Umbilical cord (tissue), 2 donors: ENCODE measurements around the gene LRRC49. TPM values are rescaled to one million over a fixed set of nuclear protein-coding genes. Genes with fewer than 3 reads are reported as not detected.
"Not testable (repeated sequence)": the region's sequence is repeated elsewhere in the genome, so short reads cannot be mapped to it uniquely, and the experiment has no call there.

Experiments
- DNase-seq: peaks from one replicate; pipeline ENCODE4 v3.0.0-alpha.2; 2015; ENCODE audit warnings: low spot score
- total RNA-seq: library from RNA; depleted of rRNA; stranded (reverse); fragments of >200 nt; gene quantifications from one replicate; pipeline ENCODE4 v1.2.3, GENCODE V29; 2014; ENCODE audit warnings: low replicate concordance; ENCODE audit not compliant: insufficient read depth

Gene LRRC49
- total RNA-seq, 1 donor from 2014 or later, result 28.9 TPM

DNA sequence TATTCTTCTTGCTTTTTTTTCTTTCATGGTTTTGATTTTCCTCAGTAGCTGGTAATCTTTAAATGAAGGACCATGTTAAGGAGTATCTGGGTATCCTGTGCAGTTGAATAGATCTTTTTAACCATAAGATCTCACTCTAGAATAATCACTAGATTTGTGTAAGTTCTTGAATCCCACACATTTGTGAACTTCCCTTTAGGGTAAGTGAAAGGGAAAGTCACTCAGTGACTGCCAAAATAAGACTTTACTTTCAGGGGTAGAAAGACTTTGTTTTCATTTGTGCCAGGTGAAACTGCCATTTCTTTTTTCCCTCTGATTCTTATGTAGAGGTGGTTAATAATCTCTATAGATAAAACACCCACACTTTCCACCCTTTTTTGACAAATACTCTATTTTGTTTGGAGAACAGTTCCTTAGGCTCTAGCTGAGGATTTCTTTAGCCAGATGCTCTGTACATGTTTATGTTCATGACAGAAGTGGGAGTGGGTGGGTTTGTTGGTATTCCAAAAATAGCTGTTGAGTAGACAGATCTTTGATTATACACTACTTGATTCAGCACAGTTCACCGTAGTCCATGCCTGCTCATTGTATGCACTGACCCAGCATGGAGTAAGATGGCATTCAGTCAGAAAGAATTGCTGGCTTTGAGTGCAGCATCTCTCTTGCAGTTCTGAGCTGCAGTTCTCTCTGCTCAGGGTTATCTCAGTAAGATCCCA, 28.5 kb downstream of the LRRC49 start:
- no peak for DNase-seq

DNA sequence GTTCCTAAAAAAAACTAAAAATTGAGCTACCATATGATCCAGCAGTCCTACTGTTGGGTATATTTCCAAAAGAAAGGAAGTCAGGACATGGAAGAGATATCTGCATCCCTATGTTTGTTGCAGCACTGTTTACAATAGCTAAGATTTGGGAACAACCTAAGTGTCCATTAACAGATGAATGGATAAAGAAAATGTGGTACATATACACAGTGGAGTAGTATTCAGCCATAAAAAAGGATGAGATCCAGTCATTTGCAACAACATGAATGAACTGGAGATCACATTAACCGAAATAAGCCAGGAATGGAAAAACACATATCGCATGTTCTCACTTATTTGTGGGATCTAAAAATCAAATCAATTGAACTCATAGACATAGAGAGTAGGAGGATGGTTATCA, 29.5 kb downstream of the LRRC49 start:
- DNase-seq, result no peak

DNA sequence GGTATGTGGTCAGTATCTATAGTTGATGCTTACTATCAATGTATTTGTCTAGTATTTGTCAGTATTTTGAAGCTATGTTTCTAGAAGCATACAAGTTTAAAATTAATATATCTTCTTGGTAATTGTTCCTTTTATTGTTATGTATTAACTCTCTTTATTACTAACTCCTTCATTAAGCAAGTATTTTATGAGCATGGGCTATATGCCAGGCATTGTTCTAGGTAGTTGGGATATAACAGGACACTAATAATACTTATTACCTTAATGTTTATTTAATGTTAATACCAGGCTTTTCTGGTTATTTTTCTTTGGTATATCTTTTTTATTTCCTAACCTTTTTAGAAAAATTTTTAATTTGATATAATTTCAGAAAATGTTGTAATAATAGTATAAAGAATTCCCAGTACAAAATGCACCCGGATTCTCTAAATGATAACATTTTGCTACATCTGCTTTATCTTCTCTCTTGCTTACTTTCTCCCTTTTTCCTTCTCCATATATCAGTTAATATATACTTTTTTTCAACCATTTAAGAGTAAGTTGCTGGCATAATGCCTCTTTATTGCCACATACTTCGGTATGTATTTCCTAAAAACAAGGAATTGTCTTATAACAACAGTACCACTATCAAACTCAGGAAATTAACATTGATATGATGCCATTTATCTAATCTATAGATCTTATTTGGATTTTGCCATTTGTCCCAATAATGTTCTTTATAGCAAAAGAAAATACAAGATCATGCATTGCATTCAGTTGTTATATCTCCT, 30.9 kb downstream of the LRRC49 start:
- no peak for DNase-seq

DNA sequence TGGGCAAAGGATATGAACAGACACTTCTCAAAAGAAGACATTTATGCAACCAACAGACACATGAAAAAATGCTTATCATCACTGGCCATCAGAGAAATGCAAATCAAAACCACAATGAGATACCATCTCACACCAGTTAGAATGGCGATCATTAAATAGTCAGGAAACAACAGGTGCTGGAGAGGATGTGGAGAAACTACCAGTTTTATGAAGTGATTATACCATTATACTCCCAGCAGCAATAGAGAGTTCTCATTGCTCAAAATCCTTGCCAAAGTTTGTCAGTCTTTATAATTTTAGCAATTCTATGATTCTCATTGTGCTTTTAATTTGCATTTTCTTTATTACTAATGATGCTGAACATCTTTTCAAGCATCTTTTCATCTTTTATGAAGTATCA, 34.3 kb downstream of the LRRC49 start:
- not testable (repeated sequence) for DNase-seq

DNA sequence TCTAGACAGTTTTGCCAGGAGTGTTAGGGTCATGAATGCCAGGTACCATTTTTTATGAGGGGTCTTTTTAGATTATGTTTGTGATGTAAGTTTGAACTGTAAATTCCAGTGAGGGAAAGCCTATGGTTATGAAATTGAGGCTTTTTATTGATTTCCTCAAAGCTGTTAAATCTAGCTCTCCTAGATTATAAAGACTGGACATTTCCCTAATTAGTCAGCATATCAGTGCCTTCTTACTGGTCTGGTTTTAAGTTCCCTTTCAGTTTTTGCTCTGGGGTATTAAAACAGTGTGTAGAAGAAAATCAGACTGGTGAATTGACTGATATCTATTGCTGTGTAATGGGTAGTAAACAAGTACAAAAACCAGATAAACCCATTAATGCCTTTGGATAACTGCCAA, 39.2 kb downstream of the LRRC49 start:
- no peak for DNase-seq

DNA sequence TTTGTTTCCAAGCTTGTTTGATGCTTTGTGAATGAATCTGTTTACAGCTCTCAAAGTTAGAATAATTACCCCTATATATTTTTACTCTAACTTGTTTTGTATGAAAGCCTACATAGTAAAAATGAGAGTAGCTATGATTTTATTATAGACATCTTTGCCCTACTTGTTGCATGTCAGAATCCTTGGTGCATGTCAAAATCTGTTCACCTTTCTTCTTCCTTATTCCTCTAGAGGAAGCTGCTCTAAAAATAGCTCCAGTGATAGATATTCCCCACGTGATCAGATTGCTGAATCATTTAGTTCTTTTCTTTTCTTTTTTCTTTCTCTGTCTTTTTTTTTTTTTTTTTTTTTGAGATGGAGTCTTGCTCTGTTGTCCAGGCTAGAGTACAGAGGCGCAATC, 39.8 kb downstream of the LRRC49 start:
- no peak for DNase-seq

DNA sequence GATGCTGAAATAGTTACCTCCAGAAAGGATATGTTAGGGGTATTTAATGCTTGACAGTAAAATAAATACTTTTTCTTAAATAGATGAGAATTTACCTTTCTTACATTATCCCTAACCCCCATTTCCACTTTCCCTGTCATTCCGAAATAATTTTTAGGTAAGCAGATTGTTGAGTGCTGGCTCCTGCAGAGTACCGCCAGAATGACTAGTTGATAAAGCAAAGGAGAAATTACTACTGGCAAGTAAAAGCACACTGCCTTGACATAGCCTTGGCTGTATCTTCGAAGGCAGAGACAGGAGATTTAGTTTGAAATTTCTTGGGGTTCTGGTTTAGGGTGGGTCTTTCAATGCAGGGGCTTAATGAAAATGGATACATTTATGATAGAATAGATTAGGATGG, 40.8 kb downstream of the LRRC49 start:
- no peak for DNase-seq

DNA sequence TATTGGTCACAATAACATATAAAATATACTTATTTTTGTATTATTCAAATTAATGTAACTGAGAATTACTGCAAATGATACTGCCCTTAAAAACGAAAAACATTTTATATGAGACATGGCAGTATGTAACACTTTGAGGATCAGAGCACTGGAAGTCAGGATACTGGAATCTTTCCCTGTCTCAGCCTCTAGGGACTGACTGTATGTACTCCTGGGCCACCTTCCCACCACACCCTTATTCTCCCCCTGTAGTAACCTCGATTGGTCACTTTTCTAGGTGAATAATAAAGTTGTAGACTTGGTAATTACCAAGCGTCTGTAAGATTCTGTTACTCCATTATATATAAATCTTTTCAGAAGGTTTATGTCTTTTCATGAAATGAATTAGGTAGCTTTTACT, 43.0 kb downstream of the LRRC49 start:
- DNase-seq, result no peak

DNA sequence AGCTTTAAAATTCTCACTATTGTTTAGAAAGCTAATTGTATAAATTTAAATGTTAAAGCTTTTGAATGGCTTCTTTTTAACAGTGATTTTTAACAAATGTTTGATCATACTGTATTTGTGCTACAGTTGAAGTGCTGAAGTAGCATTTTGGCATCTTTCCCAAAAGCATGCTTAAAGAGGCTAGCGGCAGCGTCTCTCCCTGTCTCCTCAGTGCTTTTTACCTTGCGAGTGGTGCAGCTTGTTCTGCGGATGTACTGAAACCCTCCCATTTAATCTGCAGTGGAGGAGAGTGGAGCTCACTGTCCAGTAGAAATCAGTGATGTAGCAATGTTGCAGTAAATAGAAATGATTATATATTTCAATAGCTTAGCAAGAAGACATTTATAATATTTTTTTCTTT, 43.7 kb downstream of the LRRC49 start:
- DNase-seq, result peak; percentile 10

DNA sequence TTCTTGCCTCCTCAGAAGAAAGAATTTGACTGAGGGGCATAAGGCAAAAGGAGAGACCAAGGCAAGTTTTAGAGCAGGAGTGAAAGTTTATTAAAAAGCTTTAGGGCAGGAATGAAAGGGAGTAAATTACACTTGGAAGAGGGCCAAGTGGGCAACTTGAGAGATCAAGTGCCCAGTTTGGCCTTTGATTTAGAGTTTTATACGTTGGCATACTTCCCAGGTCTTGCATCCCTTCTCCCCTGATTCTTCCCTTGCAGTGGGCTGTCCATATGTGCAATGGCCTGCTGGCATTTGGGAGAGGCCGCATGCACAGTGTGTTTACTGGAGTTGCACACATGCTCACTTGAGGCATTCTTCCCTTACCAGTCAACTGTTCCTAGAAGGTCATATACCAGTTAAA, 50.7 kb downstream of the LRRC49 start:
- not testable (repeated sequence) for DNase-seq

DNA sequence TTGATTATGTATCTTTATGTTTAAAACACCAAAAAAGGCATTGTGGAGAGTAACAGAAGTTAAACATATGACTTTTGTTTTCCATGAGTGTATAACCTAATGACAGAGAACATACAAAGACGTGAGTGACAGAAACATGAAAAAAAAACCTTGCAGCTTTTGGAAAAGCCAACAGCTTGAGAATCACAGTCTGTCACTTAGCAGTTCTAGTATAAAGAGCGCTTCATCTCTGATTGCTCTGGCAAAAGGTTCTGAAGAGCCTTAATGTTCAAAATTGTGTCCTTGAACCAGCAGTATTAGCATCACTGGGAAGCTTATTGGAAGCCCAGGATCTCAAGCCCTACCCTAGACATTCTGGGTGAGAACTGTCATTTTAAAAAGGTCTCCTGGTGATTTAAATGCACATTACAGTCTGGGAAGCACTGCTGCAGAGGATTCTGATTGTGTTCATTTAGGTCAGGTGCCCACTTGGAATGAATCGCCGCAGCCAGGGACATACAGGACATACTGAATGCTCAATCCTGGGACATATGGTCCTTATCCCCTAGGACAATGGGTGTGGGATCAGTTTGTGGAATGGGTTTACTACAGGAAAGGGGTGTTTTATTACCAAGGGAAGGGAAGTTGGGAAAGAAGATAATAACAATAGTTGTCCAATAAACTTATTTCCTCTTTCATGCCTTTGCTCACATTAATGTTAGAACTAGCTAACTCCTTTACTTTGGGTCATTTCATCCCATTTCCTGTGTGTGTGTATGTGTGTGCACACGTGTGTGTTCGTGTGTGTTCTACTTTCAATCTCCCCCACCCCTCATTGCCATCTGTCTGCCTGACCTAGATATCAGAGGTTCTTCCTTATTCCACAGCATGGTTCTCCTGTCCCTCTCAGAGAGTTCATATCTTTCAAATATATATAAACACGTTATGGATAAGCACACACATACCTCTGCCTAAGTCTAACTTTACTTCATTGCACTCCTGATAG, 55.0 kb downstream of the LRRC49 start:
- DNase-seq, result no peak

DNA sequence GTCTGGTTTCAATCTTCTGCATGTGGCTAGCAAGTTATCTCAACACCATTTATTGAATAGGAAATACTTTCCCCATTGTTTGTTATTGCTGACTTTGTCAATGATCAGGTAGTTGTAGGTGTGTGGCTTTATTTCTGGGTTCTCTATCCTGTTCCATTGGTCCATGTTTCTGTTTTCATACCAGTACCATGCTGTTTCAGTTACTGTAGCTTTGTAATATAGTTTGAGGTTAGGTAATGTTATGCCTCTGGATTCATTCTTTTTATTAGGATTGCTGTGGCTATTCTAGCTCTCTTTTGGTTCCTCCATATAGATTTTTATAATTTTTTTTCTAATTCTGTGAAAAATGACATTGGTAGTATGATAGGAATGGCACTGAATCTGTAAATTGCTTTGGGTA, 58.3 kb downstream of the LRRC49 start:
- no peak for DNase-seq

DNA sequence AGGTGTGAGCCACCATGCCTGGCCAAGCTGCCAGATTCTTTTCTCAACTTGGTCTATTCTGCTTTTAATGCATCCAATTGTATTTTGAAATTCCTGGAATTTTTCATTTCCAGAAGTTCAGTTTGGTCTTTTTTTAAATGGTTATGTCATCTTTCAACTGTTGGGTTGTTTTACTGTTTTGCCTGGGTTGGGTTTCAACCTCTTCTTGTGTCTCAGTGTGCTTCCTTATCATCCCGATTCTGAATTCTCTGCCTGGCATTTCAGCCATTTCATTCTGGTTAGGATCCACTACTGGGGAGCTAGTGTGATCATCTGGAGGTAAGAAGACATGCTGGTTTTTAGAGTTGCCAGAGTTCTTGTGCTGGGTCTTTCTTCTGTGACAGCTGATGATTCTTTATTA, 61.5 kb downstream of the LRRC49 start:
- DNase-seq, result no peak

DNA sequence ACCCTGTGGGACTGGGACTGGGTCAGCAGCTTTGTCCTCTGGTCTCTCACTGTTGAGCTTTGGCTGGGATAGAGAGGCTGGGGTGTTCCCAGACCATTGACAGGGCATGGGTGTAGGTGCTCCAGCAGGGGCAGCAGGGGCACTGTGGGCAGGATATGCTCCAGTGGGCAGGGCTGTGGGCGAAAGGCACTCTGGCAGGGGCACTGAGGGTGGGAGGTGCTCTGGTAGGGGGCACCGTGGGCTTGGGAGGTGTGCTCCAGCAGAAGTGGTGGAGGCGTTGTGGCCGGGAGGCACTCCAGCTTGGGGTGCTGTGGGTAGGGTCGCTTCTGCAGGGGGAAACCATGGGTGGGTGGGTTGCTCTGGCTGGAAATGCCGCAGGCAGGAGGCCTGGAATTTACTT, 62.1 kb downstream of the LRRC49 start:
- no peak for DNase-seq

DNA sequence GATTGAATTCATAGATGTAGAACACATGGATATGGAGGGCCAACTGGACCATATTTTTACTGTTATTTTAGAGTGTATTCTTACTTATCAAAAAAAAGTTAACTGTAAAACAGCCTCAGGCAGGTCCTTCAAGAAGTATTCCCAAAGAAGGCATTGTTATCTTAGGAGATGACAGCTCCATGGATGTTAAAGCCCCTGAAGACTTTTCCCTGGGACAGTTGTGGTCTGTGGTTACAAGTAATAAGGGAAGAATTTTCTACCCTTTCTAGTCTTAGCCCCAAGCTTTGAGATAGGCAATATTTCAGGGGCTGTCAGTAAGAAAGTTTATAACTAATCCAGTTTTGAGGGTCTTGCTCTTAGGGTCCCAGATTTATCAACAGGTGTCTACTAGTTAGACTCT, 62.5 kb downstream of the LRRC49 start:
- DNase-seq, result no peak

DNA sequence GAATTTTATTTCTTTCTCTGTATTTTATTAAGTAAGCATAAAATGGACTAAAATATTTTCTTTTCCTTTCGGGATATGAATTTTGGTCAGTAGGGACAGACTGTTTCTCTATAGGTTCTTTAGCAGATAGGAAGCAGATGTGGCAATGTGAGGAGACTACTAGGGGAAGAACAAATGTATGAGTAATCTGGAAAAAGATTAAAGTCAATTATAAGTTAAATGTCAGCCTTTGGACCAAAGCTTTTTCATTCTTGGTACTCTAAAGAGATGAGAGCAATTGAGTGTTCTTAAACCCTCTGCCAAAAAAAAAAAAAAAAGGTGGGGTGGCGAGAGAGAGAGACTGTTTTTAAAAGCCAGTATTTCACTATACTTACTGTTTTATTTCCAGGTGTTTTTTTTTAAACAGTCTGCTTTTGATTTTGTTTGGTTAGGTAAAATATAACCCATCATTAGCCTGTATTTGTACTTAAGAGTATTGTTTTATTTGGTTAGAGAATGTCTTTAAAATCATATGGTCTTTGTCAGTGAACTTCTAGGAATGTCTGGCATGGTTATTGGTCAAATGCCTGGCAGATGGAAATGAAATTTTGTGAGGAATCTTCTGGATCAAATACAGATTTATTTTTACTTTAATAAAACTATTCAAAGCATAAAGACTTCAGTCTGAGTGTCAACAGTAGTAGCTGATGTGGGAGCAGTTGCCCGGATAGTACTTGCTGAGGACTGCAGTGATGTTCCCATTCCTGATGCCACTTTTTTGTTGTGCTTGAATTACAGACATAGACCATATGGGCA, 63.8 kb downstream of the LRRC49 start:
- DNase-seq, result peak; percentile 12

DNA sequence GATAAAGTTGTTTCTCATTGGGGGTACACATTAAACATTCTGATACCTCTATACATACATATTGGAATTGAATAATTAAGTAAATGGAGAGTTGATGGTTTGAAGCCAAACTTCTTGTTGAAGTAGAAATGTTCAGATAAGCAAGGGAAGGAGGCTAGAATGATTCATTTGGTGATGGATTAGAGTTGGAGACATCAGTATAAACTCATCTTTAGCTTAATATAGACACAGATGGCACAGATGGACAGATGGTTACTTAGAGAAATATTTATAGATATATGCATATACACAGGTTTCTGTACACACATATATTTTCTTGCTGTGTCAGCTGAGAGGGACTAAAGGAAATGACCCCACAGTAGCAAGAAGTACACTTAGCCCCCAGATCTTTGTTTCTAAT, 69.5 kb downstream of the LRRC49 start:
- DNase-seq, result no peak

DNA sequence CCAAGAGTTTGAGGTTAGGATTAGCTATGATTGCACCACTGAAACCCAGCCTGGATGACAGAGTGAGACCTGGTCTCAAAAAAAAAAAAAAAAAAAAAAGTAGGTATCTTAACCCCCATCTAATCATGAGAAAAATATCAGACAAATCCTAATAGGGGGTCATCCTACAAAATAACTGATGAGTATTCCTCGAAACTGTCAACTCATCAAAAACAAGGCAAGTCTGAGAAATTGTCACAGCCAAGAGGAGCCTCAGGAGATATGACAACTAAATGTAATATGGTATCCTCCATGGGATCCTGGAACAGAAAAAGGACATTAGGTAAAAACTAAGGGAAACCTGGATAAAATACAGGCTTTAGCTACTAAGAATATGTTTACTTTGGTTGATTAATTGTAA, 70.6 kb downstream of the LRRC49 start:
- DNase-seq, result no peak

DNA sequence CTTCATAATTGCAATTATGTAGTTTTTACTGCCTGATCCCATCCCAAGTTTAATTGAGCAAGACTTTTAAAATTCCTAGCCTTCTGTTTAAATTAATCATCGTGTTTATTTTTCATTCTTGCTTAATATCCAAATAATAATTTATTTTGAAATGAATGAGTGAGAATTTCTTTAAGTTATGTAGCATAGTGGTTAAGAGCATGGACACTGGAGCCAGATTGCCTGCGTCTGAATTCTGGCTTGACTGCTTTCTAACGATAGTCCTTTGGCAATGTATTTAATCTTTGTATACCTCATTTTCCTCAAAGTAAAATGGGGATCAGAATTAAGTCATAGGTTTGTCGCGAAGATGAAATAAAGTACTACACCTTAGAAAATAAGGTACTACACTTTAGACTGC, 71.4 kb downstream of the LRRC49 start:
- DNase-seq, result no peak

DNA sequence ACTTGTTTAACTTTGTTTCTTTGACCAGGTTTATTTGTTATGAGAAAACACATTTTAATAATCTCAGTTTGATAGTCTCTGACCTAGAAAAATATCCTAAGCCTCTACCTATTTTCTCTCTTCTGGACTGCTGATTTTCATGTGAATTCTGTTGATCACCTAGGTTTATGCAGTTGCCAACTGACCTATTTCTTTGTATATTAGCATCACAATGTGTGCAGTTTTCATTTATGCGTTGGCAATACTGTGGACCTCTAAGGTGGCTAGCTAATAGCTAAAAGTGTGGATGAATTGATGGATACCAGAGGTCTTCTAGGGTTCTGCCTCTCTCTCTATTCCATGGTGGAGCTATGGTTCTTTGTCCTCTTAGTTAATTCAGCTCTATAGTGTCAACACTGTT, 72.1 kb downstream of the LRRC49 start:
- DNase-seq, result no peak

DNA sequence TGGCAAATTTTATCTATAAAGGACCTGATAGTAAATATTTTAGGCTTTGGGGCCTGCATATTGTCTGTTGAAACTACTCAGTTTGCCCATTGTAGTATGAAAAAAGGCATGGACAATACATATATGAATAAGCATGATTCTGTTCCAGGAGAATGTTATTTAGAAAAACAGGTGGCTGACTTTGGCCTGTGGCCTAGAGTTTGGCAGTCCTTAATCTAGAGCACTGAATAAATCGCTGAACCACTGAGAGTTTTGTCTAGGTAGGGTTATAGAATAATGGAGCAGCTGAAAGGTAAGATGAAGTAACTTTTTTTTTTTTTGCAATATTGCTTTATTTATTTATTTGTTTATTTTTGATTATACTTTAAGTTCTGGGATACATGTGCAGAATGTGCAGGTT, 75.0 kb downstream of the LRRC49 start:
- DNase-seq, result no peak
